ENCODE measurements around the gene INVS.
"Not testable (repeated sequence)": the region's sequence is repeated elsewhere in the genome, so short reads cannot be mapped to it uniquely, and the experiment has no call there.

The INVS gene

GRCh38 chr9:100202806-100203205 lies 103.8 kb downstream of the INVS start:
- DNase-seq: no peak

GRCh38 chr9:100204796-100205195 lies 105.8 kb downstream of the INVS start:
- DNase-seq: no peak

GRCh38 chr9:100206899-100207298 lies 107.9 kb downstream of the INVS start:
- DNase-seq: no peak

GRCh38 chr9:100208673-100209072 lies 109.6 kb downstream of the INVS start:
- no peak for DNase-seq

GRCh38 chr9:100211476-100211875 lies 112.4 kb downstream of the INVS start:
- no peak for DNase-seq

- DNase-seq: no peak
Observed at GRCh38 chr9:100213730-100214477, 114.9 kb downstream of the INVS start.

- peak; percentile 83 for DNase-seq
Observed at GRCh38 chr9:100216178-100216787, 117.2 kb downstream of the INVS start.

- DNase-seq: no peak
Observed at GRCh38 chr9:100217536-100217935, 118.5 kb downstream of the INVS start.

GRCh38 chr9:100219347-100219746 lies 120.3 kb downstream of the INVS start:
- DNase-seq: no peak

- DNase-seq: no peak
Observed at GRCh38 chr9:100220936-100221335, 121.9 kb downstream of the INVS start.

GRCh38 chr9:100221538-100221937 lies 122.5 kb downstream of the INVS start:
- DNase-seq: no peak

GRCh38 chr9:100222674-100223073 lies 123.6 kb downstream of the INVS start:
- DNase-seq: no peak

GRCh38 chr9:100227636-100228035 lies 128.6 kb downstream of the INVS start:
- no peak for DNase-seq

GRCh38 chr9:100228352-100228869 lies 129.4 kb downstream of the INVS start:
- DNase-seq: no peak

GRCh38 chr9:100229136-100229535 lies 130.1 kb downstream of the INVS start:
- DNase-seq: no peak

GRCh38 chr9:100229561-100229960 lies 130.5 kb downstream of the INVS start:
- no peak for DNase-seq

GRCh38 chr9:100236986-100237385 lies 137.9 kb downstream of the INVS start:
- not testable (repeated sequence) for DNase-seq

- no peak for DNase-seq
Observed at GRCh38 chr9:100240512-100240911, 141.5 kb downstream of the INVS start.

- DNase-seq: no peak
Observed at GRCh38 chr9:100267211-100267610, 168.2 kb downstream of the INVS start.

- no peak for DNase-seq
Observed at GRCh38 chr9:100268271-100268670, 169.2 kb downstream of the INVS start.

- no peak for DNase-seq
Observed at GRCh38 chr9:100269656-100270055, 170.6 kb downstream of the INVS start.

GRCh38 chr9:100277166-100277979 lies 178.3 kb downstream of the INVS start:
- DNase-seq: no peak

- no peak for DNase-seq
Observed at GRCh38 chr9:100281066-100281465, 182.0 kb downstream of the INVS start.
